GM12878 (cell line): ENCODE measurements around the gene TRAPPC12. TPM values are rescaled to one million over a fixed set of nuclear protein-coding genes. Genes with fewer than 3 reads are reported as not detected.

Experiments
- BCL3 ChIP-seq: IDR thresholded peaks from 2 replicates; pipeline ENCODE4 v1.6.1; 2011; ENCODE audit warnings: borderline replicate concordance, low read depth, mild to moderate bottlenecking, moderate library complexity, low read length; ENCODE audit not compliant: insufficient read depth, poor library complexity, severe bottlenecking
- CHD4 ChIP-seq: fragments of 200-600 bp; sonication (generic); IDR thresholded peaks from 2 replicates; pipeline ENCODE4 v1.6.1; 2016; ENCODE audit warnings: mild to moderate bottlenecking
- CREM ChIP-seq: IDR thresholded peaks from 2 replicates; pipeline ENCODE4 v1.6.1; 2014; ENCODE audit warnings: antibody characterized with exemption, low read depth
- DPF2 ChIP-seq: fragments of 450-650 bp; IDR thresholded peaks from 2 replicates; pipeline ENCODE4 v1.6.1; 2017; ENCODE audit warnings: mild to moderate bottlenecking
- E2F4 ChIP-seq: IDR thresholded peaks from 2 replicates; pipeline ENCODE4 v1.6.1; 2012; ENCODE audit warnings: low read depth, low read length, improper control_type of control experiment
- GABPA ChIP-seq: IDR thresholded peaks from 2 replicates; pipeline ENCODE4 v1.6.1; 2014; ENCODE audit warnings: antibody characterized with exemption, low read depth, mild to moderate bottlenecking, inconsistent platforms
- JUND ChIP-seq: IDR thresholded peaks from 2 replicates; pipeline ENCODE4 v1.6.1; 2012; ENCODE audit warnings: low read depth, mild to moderate bottlenecking, low read length, improper control_type of control experiment, moderate library complexity
- MAX ChIP-seq: IDR thresholded peaks from 2 replicates; pipeline ENCODE4 v1.6.1; 2012; ENCODE audit warnings: low read depth, low read length, improper control_type of control experiment
- MTA2 ChIP-seq: fragments of 450-650 bp; IDR thresholded peaks from 2 replicates; pipeline ENCODE4 v1.6.1; 2016; ENCODE audit warnings: low read depth, mild to moderate bottlenecking, moderate library complexity
- NR2C1 ChIP-seq: fragments of 450-650 bp; IDR thresholded peaks from 2 replicates; pipeline ENCODE4 v1.6.1; 2017; ENCODE audit warnings: antibody characterized with exemption, mild to moderate bottlenecking, moderate library complexity
- NR2C2 ChIP-seq: IDR thresholded peaks from 2 replicates; pipeline ENCODE4 v1.6.1; 2011; ENCODE audit warnings: borderline replicate concordance, low read depth; ENCODE audit not compliant: control insufficient read depth, insufficient read length
- PML ChIP-seq: IDR thresholded peaks from 2 replicates; pipeline ENCODE4 v1.6.1; 2012; ENCODE audit warnings: low read length, inconsistent platforms
- POLR2AphosphoS2 ChIP-seq: IDR thresholded peaks from 2 replicates; pipeline ENCODE4 v1.6.1; 2011; ENCODE audit warnings: low read depth, mild to moderate bottlenecking, low read length, improper control_type of control experiment, moderate library complexity
- POU2F2 ChIP-seq: IDR thresholded peaks from 3 replicates; pipeline ENCODE4 v1.6.1; 2011; ENCODE audit warnings: low read depth, mild to moderate bottlenecking, low read length, borderline replicate concordance
- SMAD5 ChIP-seq: IDR thresholded peaks from 2 replicates; pipeline ENCODE4 v1.6.1; 2016; ENCODE audit warnings: antibody characterized with exemption, low read depth
- SMC3 ChIP-seq: IDR thresholded peaks from 2 replicates; pipeline ENCODE4 v1.6.1; 2011; ENCODE audit warnings: low read length, improper control_type of control experiment, borderline replicate concordance
- SP1 ChIP-seq: IDR thresholded peaks from one replicate; pipeline ENCODE4 v1.6.1; 2011; ENCODE audit warnings: low read depth, low read length
- TARDBP ChIP-seq: IDR thresholded peaks from 2 replicates; pipeline ENCODE4 v1.6.1; 2016; ENCODE audit warnings: borderline replicate concordance
- USF2 ChIP-seq: IDR thresholded peaks from 2 replicates; pipeline ENCODE4 v1.6.1; 2011; ENCODE audit warnings: low read depth, low read length, improper control_type of control experiment, borderline replicate concordance
- ZNF592 ChIP-seq: fragments of 450-650 bp; IDR thresholded peaks from 2 replicates; pipeline ENCODE4 v1.6.1; 2017; ENCODE audit warnings: mild to moderate bottlenecking, moderate library complexity
- polyA plus RNA-seq, 11 experiments: library from polyadenylated mRNA; depleted of rRNA in 4 of 11; unstranded in 6 of 11; stranded (reverse) in 5 of 11; fragments of >200 nt; fragmentation: Nextera tagmentation in 4 of 11; fragmentation: Illumina TruSeq in 1 of 11; extraction: Ambion mirVana in 4 of 11; extraction: Trizol in 1 of 11; gene quantifications; 1 replicate in 1 of 11; 2 replicates in 10 of 11; pipeline versions ENCODE4 v1.2.1 to v1.2.3, GENCODE V29; 2011 to 2016; ENCODE audit warnings: inconsistent platforms in 2 of 11, missing spikeins in 2 of 11, low read depth in 1 of 11
- total RNA-seq, 4 experiments: library from RNA; depleted of rRNA in 3 of 4; stranded (reverse); fragments of >200 nt in 3 of 4; fragmentation: Illumina TruSeq in 1 of 4; extraction: Trizol in 1 of 4; gene quantifications; 2 replicates each; pipeline versions ENCODE4 v1.2.1 to v1.2.3, GENCODE V29; 2013 to 2021

Gene TRAPPC12
- total and polyA plus RNA-seq, 10 of the 15 experiments (the other 5 are each of a cell fraction or from before 2014, with no cell fraction given) = 8.6 to 77.1 (median 37.4) TPM

GRCh38 chr2:3518496-3519254 is 139.2 kb downstream of the TRAPPC12 start (continued):
- no peak for TF ChIP-seq E2F4
- 0 out of 2 replicates have a peak, but pooled peaks have one; percentile 8 for TF ChIP-seq CREM
- TF ChIP-seq PML = peak; percentile 34; the same call in 1 of the 2 replicates
- TF ChIP-seq MAX = 0 out of 2 replicates have a peak, but pooled peaks have one; percentile 14
- TF ChIP-seq JUND = no peak
- TF ChIP-seq CHD4 = no peak
- TF ChIP-seq ZNF592 = no peak
- TF ChIP-seq GABPA = no peak
- no peak for TF ChIP-seq NR2C2
- no peak for TF ChIP-seq MTA2
- TF ChIP-seq BCL3 = no peak
- no peak for TF ChIP-seq DPF2
- no peak for TF ChIP-seq SMC3
- TF ChIP-seq NR2C1 = no peak
- no peak for TF ChIP-seq TARDBP
- TF ChIP-seq USF2 = no peak
- TF ChIP-seq SMAD5 = peak; percentile 72; the same call in 1 of the 2 replicates
- peak; percentile 45; the same call in 1 of the 3 replicates for TF ChIP-seq POU2F2
- TF ChIP-seq POLR2AphosphoS2 = peak; percentile 94
- TF ChIP-seq SP1 = no peak
